SW 1271 (cell line): ENCODE measurements around the gene EEF1AKMT4.

Experiments
- DNase-seq, 2 experiments: peaks; one replicate each; lab custom pipeline; 2025; lab: John Stamatoyannopoulos, UW

The EEF1AKMT4 gene

DNA sequence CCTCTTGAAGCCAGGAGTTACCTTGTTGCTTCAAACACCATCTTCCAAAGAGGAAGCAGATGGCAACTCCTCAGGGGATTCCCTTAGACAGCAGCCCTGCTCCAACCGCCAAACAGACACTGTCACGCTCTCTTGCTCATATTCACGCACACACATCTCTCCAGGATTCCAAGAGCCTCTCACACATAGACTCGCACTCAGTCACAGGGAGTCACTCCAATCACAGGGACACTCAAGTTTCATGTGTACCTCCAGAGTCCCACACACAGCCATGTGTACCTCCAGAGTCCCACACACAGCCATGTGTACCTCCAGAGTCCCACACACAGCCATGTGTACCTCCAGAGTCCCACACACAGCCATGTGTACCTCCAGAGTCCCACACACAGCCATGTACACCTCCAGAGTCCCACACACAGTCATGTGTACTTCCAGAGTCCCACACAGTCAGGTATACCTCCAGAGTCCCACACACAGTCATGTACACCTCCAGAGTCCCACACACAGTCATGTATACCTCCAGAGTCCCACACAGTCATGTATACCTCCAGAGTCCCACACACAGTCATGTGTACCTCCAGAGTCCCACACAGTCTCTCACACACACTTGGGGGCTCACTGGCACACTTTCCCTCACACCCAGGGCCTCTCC, 14.0 kb upstream of the EEF1AKMT4 start:
- no peak for DNase-seq

GRCh38 chr3:184236033-184236410, 13.4 kb upstream of the EEF1AKMT4 start:
- DNase-seq: no peak

DNA sequence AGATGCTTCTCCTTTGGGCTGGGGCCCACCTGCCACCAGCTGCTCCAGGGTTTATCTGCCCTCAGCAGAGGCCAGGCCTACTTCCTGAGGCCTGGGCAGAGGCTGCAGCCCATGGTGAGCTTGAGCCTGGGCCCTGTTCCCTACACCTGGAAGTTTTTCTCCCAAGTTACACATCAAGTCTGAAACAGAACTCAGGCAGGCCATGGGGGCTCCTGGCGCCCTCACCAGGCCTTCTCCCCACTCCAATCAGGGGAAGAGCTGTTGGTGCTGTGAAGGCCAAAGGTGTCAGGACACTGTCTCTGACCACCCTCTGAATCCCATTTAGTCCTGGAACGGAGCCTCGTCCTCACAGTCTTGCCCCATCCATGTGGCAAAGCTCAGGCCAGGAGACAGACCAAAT, 12.8 kb upstream of the EEF1AKMT4 start:
- DNase-seq: no peak

DNA sequence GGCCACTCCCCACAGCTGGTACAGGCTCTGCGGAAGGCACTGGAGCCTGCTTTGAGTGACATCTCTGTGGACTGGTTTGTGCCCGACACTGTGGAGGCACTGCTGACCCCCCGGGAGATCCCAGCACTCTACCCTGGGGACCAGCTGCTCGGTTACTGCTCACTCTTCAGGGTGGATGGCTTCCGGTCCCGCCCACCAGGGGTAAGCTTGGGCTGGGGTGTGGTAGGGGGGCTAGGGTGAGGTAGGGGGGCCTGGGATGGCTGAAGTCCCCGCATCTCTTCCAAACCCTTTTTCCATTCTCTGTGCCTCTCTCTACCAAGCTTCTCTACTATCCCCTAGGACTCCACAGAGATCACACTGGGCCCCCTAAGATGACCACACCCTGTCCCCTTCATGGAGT, 12.3 kb upstream of the EEF1AKMT4 start:
- DNase-seq: no peak

GRCh38 chr3:184237807-184238206, 11.7 kb upstream of the EEF1AKMT4 start:
- DNase-seq: no peak

DNA sequence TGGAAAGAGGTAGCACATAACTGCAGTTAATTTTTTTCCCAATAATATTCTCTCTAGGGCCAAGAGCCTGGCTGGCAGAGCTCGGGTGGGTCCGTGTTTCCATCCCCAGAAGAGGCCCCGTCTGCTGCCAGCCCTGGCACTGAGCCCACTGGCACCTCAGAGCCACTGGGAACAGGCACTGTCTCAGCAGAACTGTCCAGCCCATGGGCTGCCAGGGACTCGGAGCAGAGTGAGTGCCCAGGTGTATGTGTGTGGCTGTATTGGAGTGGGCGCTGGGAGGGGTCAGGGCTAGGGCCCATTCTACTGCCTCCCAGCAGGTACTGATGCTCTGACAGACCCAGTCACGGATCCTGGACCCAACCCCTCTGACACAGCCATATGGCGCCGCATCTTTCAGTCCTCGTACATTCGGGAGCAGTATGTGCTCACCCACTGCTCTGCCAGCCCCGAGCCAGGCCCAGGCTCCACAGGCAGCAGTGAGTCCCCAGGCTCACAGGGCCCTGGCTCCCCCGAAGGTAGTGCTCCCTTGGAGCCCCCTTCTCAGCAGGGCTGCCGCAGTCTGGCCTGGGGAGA, 11.1 kb upstream of the EEF1AKMT4 start:
- no peak for DNase-seq

- no peak for DNase-seq
Measured at GRCh38 chr3:184239221-184239620, 10.3 kb upstream of the EEF1AKMT4 start.

GRCh38 chr3:184239708-184240107, 9.8 kb upstream of the EEF1AKMT4 start:
- DNase-seq: no peak

DNA sequence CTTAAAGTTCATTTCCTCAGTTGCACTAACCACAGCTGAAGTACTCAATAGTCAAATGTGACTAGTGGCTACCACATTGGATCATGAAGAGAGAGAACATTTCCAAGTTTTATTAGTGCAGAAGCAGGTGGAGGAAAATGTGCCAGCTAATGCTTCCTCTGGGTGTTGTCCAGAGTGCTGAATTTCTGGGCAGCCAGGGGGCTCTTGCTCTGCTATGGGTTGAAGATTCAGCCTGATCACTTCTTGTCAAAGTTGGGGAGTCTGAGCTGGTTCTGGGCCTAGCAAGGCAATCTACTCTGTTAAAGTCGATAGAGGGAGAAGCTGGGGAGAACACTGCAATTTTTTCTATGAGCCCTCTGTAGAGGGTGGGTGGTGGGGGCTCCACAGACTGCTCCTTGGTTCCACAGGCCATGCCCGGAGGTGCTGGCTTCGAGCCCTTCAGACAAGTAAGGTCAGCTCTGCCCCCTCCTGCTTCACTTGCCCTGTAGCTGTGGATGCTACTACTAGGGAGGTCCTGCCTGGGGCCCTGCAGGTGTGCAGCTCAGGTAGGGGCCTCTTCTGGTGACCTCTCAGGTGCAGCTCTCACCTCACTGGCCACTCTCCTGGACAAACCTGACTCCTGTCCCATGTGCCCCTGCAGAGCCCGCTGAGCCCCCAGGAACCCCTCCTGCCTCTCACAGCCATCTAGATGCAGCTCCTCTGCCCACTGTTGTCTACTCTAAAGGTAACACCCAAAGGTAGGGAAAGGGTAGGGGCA, 8.9 kb upstream of the EEF1AKMT4 start:
- DNase-seq: no peak

DNA sequence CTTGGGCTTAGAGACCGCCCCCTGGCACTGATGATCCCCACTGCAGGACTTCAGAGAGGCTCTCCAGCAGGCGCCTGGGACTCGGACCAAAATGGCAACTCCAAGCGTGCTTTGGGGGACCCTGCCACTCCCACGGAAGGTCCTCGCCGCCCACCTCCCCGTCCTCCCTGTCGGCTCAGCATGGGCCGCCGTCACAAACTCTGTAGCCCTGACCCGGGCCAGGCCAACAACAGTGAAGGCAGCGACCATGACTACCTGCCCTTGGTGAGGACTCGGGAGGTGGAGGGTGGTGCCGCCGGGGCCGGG, 8.4 kb upstream of the EEF1AKMT4 start:
- DNase-seq: no peak

GRCh38 chr3:184241447-184242296, 7.8 kb upstream of the EEF1AKMT4 start:
- peak in 1 of 2 experiments; percentile 28 for DNase-seq

- DNase-seq: no peak
Measured at GRCh38 chr3:184242297-184242685, 7.2 kb upstream of the EEF1AKMT4 start.

GRCh38 chr3:184248454-184249411, 739 bp upstream of the EEF1AKMT4 start, which contains the start of gene ALG3:
ALG3 (minus strand) TSS chr3:184248962; CDS start chr3:184248940, 22 bp downstream.
- DNase-seq: peak; percentile 37 to 71

- peak; percentile 74 to 93 for DNase-seq
Measured at GRCh38 chr3:184250167-184250828, 826 bp downstream of the EEF1AKMT4 start.

- no peak for DNase-seq
Measured at GRCh38 chr3:184255291-184256039, 6.0 kb downstream of the EEF1AKMT4 start.

DNA sequence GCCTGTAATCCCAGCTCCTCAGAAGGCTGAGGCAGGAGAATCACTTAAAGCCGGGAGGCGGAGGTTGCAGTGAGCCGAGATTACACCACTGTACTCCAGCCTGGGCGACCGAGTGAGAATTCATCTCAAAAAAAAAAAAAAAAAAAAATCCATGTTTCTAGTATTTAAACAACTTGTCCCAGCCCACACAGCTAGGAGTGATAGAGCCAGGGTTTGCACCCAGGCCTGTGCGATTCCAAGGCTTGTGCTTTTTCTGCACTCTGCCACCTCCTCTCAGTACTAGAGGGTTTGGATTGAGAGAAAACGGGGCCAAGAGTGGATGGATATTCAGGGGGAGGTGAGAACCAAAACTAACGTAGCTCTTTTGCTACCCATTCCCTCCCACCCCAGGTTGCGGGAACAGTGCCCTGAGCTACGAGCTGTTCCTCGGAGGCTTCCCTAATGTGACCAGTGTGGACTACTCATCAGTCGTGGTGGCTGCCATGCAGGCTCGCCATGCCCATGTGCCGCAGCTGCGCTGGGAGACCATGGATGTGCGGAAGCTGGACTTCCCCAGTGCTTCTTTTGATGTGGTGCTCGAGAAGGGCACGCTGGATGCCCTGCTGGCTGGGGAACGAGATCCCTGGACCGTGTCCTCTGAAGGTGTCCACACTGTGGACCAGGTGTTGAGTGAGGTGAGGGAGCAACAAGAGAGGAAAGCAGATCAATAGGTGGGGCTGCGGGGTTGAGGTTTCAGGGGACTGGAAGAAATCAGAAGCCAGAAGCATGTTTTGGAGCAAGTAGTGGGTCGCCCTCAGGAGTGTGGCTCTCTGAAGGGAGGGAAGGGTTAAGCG, 7.8 kb downstream of the EEF1AKMT4 start:
- no peak for DNase-seq

- no peak for DNase-seq
Measured at GRCh38 chr3:184258926-184259325, 9.5 kb downstream of the EEF1AKMT4 start.

GRCh38 chr3:184259396-184259877, 10.0 kb downstream of the EEF1AKMT4 start:
- DNase-seq: no peak
